ENCODE results near the gene HEATR1. TPM values are rescaled to one million over a fixed set of nuclear protein-coding genes. Genes with fewer than 3 reads are reported as not detected.

HEATR1 gene
- total RNA-seq, 6 experiments from 2014 or later, result 34.5 to 43.6 (median 39.2) TPM

- Mint-ChIP-seq H3K4me3 (no peak overlapping the region), H3K36me3 (ENCODE audit: low read depth) (no peaks in the 10 kb centered on the region), H3K9me3 (no peaks in the 10 kb centered on the region), H3K4me1 (ENCODE audit: low read depth) (peaks cover 22% of the 10 kb centered on the region), H3K27me3 (ENCODE audit: insufficient read depth) (peaks cover 7% of the 10 kb centered on the region), H3K27ac (no peak overlapping the region)
- DNase-seq, result no peak
- TF ChIP-seq CTCF (IDR thresholded peaks at IDR 0.05), result no peak
These were observed 89.4 kb downstream of the HEATR1 start for GRCh38 chr1:236514703-236515442.

GRCh38 chr1:236511735-236512418, 92.4 kb downstream of the HEATR1 start:
- no peak for DNase-seq
- Mint-ChIP-seq H3K4me1 (ENCODE audit: low read depth) (peaks cover 23% of the 10 kb centered on the region), H3K4me3 (no peak overlapping the region), H3K27ac (no peak overlapping the region), H3K27me3 (ENCODE audit: insufficient read depth) (peaks cover 19% of the 10 kb centered on the region), H3K9me3 (no peaks in the 10 kb centered on the region), H3K36me3 (ENCODE audit: low read depth) (no peaks in the 10 kb centered on the region)
- no peak for TF ChIP-seq CTCF (IDR thresholded peaks at IDR 0.05)

GRCh38 chr1:236509647-236510401, 94.5 kb downstream of the HEATR1 start:
- Mint-ChIP-seq H3K36me3 (ENCODE audit: low read depth) (no peaks in the 10 kb centered on the region), H3K9me3 (no peaks in the 10 kb centered on the region), H3K4me3 (no peak overlapping the region), H3K27ac (no peak overlapping the region), H3K27me3 (ENCODE audit: insufficient read depth) (peaks cover 16% of the 10 kb centered on the region), H3K4me1 (ENCODE audit: low read depth) (peaks cover 14% of the 10 kb centered on the region)
- peak; percentile 19; the same call in 1 of the 2 replicates for TF ChIP-seq CTCF (IDR thresholded peaks at IDR 0.05)
- no peak for DNase-seq

GRCh38 chr1:236509203-236509602, 95.1 kb downstream of the HEATR1 start:
- Mint-ChIP-seq H3K4me1 (ENCODE audit: low read depth) (peaks cover 14% of the 10 kb centered on the region), H3K27me3 (ENCODE audit: insufficient read depth) (peaks cover 16% of the 10 kb centered on the region)

More at GRCh38 chr1:236509203-236509602, 95.1 kb downstream of the HEATR1 start:
- no peaks in the 10 kb centered on the region for H3K9me3 Mint-ChIP-seq
- no peaks in the 10 kb centered on the region for H3K36me3 Mint-ChIP-seq (ENCODE audit: low read depth)
- DNase-seq, result no peak
- H3K4me3 Mint-ChIP-seq, result no peak overlapping the region
- H3K27ac Mint-ChIP-seq, result no peak overlapping the region
- no peak for TF ChIP-seq CTCF (IDR thresholded peaks at IDR 0.05)
